Ovary (tissue), 9 donors: ENCODE results near the gene NOTCH4. TPM values are rescaled to one million over a fixed set of nuclear protein-coding genes. Genes with fewer than 3 reads are reported as not detected.

Experiments used
- DNase-seq, 5 donors: peaks; one replicate each; pipeline ENCODE4 v3.0.0-alpha.2; 2019 to 2020
- H3K27ac ChIP-seq, 2 donors: fragments of 200-600 bp; one replicate each; pipeline versions ENCODE4 v1.5.1 to v1.8.0; 2019 to 2022
- H3K27me3 ChIP-seq: fragments of 200-600 bp; one replicate; pipeline ENCODE4 v1.8.0; 2022
- H3K36me3 ChIP-seq: fragments of 200-600 bp; sonication (generic); one replicate; pipeline ENCODE4 v1.5.1; 2019
- H3K4me1 ChIP-seq: one replicate; pipeline ENCODE4 v1.8.1; 2013; ENCODE audit warnings: mild to moderate bottlenecking, moderate library complexity; ENCODE audit not compliant: insufficient read depth
- H3K4me3 ChIP-seq: fragments of 200-600 bp; sonication (generic); one replicate; pipeline ENCODE4 v1.5.1; 2017
- H3K9me3 ChIP-seq, 2 donors: fragments of 200-600 bp in 1 of 2; sonication (generic) in 1 of 2; one replicate each; pipeline versions ENCODE4 v1.5.1 to v1.8.1; 2013 to 2019; ENCODE audit warnings: mild to moderate bottlenecking in 1 of 2, moderate library complexity in 1 of 2
- EP300 ChIP-seq: sonication (generic); formaldehyde crosslinking; IDR thresholded peaks from one replicate; pipeline ENCODE4 v1.6.1; 2017; ENCODE audit warnings: antibody characterized with exemption
- POLR2A ChIP-seq: fragments of 450-650 bp; IDR thresholded peaks from one replicate; pipeline ENCODE4 v1.6.1; 2017; ENCODE audit warnings: antibody characterized with exemption, mild to moderate bottlenecking, moderate library complexity
- WGBS, 3 donors: extraction: QIAGEN DNeasy Blood & Tissue Kit in 1 of 3; methylation state at CpG; one replicate each; pipeline versions ENCODE4 v1.1.5 to v1.1.7; 2013 to 2017; 5-methylcytosine and 5-hydroxymethylcytosine counted together
- intact Hi-C, 4 donors: fragments of 100-400 bp; cut with DNase I; formaldehyde crosslinking; loops; one replicate each; pipeline versions ENCODE4 v1.11.0 to v1.15.1; 2022 to 2023
- polyA plus RNA-seq, 2 donors: library from polyadenylated mRNA; stranded (reverse); fragments of 200-250 nt in 1 of 2; fragments of 350-450 nt in 1 of 2; fragmentation: Illumina TruSeq in 1 of 2; extraction: RNeasy Lipid Tissue Mini Kit (QIAGEN cat#74804) in 1 of 2; gene quantifications; one replicate each; pipeline ENCODE4 v1.2.3, GENCODE V29; 2013 to 2014
- total RNA-seq, 7 donors: library from RNA; depleted of rRNA in 2 of 7; stranded (reverse); fragments of >200 nt in 2 of 7; fragmentation: NEBNext Ultra II Directional in 3 of 7; extraction: Animal tissue kit (Norgen Biotek cat#: 25700) in 3 of 7; gene quantifications; one replicate each; pipeline versions ENCODE4 v1.1.0 to v1.2.4, GENCODE V29; 2016 to 2023
- TF ChIP-seq, protein P1 (sequence below), 3 donors: fragments of 450-650 bp in 2 of 3; fragments of 200-600 bp in 1 of 3; IDR thresholded peaks; one replicate each; pipeline versions ENCODE4 v1.5.1 to v1.8.0; 2016 to 2022; ENCODE audit warnings: antibody characterized with exemption in 3 of 3, mild to moderate bottlenecking in 1 of 3
- donor health status: DM: no; HTN: no; CAD: no; lungs with moderate emphysema.
- donor health status: DM: no; HTN: no; CAD: no.
- donor health status: Bipolar disorder and iron deficiency.
- donor health status: DM: yes; HTN: yes; CAD: no.
- donor health status: DM: no; HTN: no; CAD: no.
- donor health status: DM: yes; HTN: yes; CAD: no.

Gene NOTCH4
- total and polyA plus RNA-seq, 9 donors: 7.2 to 21.2 (median 12.4) TPM

GRCh38 chr6:32156891-32157290 lies 67.0 kb downstream of the NOTCH4 start:
- Histone ChIP-seq H3K36me3 (no peaks in the 10 kb centered on the region), H3K9me3 (no peaks in the 10 kb centered on the region), H3K27ac (no peak overlapping the region), H3K4me3 (no peak overlapping the region), H3K4me1 (peaks cover 9% of the 10 kb centered on the region), H3K27me3 (no peaks in the 10 kb centered on the region)
- TF ChIP-seq POLR2A: no peak
- no peak for TF ChIP-seq EP300
- TF ChIP-seq, protein P1, sequence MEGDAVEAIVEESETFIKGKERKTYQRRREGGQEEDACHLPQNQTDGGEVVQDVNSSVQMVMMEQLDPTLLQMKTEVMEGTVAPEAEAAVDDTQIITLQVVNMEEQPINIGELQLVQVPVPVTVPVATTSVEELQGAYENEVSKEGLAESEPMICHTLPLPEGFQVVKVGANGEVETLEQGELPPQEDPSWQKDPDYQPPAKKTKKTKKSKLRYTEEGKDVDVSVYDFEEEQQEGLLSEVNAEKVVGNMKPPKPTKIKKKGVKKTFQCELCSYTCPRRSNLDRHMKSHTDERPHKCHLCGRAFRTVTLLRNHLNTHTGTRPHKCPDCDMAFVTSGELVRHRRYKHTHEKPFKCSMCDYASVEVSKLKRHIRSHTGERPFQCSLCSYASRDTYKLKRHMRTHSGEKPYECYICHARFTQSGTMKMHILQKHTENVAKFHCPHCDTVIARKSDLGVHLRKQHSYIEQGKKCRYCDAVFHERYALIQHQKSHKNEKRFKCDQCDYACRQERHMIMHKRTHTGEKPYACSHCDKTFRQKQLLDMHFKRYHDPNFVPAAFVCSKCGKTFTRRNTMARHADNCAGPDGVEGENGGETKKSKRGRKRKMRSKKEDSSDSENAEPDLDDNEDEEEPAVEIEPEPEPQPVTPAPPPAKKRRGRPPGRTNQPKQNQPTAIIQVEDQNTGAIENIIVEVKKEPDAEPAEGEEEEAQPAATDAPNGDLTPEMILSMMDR (IDR thresholded peaks at IDR 0.05): no peak
- DNase-seq: no peak
- intact Hi-C loops: loop anchor here in 1 of 4 donors (10.0 kb wide), 1 partner anchor 72 kb away; no protein-coding TSS in a partner anchor
- 78 to 87% (median 79%) methylated on average over 9 of the region's 9 CpGs for WGBS, 3 donors

- Histone ChIP-seq H3K36me3 (no peaks in the 10 kb centered on the region), H3K27ac (peak overlapping the region; percentile 90 to 94), H3K9me3 (no peaks in the 10 kb centered on the region), H3K4me3 (peak overlapping the region; percentile 51), H3K4me1 (peaks cover 9% of the 10 kb centered on the region), H3K27me3 (no peaks in the 10 kb centered on the region)
- peak; percentile 76 to 84 (median 82) for DNase-seq
- TF ChIP-seq, protein P1 (IDR thresholded peaks at IDR 0.05): peak in 2 of 3 donors; percentile 86 to 87
- TF ChIP-seq POLR2A: no peak
- no peak for TF ChIP-seq EP300
- intact Hi-C loops: loop anchor here in 3 of 4 donors (2.0 to 10.0 kb wide), 3 partner anchors 36 to 70 kb away; no protein-coding TSS in a partner anchor
- 1 to 5% (median 2%) methylated on average over 33 to 34 of the region's 34 CpGs for WGBS, 3 donors
Measured at GRCh38 chr6:32154514-32155161, 69.2 kb downstream of the NOTCH4 start.

GRCh38 chr6:32153564-32154513 lies 70.0 kb downstream of the NOTCH4 start, which contains the start of gene PPT2:
TSS of gene PPT2 (plus strand) at chr6:32154141. CDS start at chr6:32154595, 454 bp downstream.
- intact Hi-C loops: loop anchor here in 3 of 4 donors (2.0 to 10.0 kb wide), 3 partner anchors 35 to 69 kb away; no protein-coding TSS in a partner anchor
- H3K4me1 ChIP-seq: peaks cover 9% of the 10 kb centered on the region
- WGBS, 3 donors: 0 to 1% (median 1%) methylated on average over 51 to 52 of the region's 52 CpGs

More at GRCh38 chr6:32153564-32154513, 70.0 kb downstream of the NOTCH4 start, which contains the start of gene PPT2:
- TF ChIP-seq EP300 (peak; percentile 16), POLR2A (peak; percentile 71)
- TF ChIP-seq, protein P1 (IDR thresholded peaks at IDR 0.05): peak in 2 of 3 donors; percentile 39 to 46
- H3K9me3 ChIP-seq: no peaks in the 10 kb centered on the region
- peak within 1 kb of the TSS; percentile 51 for H3K4me3 ChIP-seq
- H3K27me3 ChIP-seq: no peaks in the 10 kb centered on the region
- no peaks in the 10 kb centered on the region for H3K36me3 ChIP-seq
- DNase-seq: peak; percentile 94 to 97 (median 95)
- peak within 1 kb of the TSS; percentile 90 to 94 for H3K27ac ChIP-seq
